HAP-1 (cell line): ENCODE results near the gene CFAP91.

Source experiments
- DNase-seq, 2 experiments: peaks; one replicate each; pipeline ENCODE4 v3.0.0-alpha.2; 2016 to 2020; ENCODE audit warnings: low spot score in 2 of 2
- H3K27me3 ChIP-seq: fragments of 250-450 bp; sonication (Bioruptor Pico); 2 replicates; pipeline ENCODE4 v1.5.1; 2020; ENCODE audit warnings: low read depth, mild to moderate bottlenecking, moderate library complexity
- H3K36me3 ChIP-seq: fragments of 250-450 bp; sonication (Bioruptor Pico); replicated peaks from 2 replicates; pipeline ENCODE4 v1.5.1; 2020; ENCODE audit warnings: mild to moderate bottlenecking
- H3K4me1 ChIP-seq: fragments of 250-450 bp; sonication (Bioruptor Pico); 2 replicates; pipeline ENCODE4 v1.5.1; 2020; ENCODE audit warnings: mild to moderate bottlenecking
- H3K4me3 ChIP-seq: fragments of 250-450 bp; sonication (Bioruptor Pico); 2 replicates; pipeline ENCODE4 v1.5.1; 2020; ENCODE audit warnings: mild to moderate bottlenecking, moderate library complexity
- H3K9me3 ChIP-seq: fragments of 250-450 bp; sonication (Bioruptor Pico); 2 replicates; pipeline ENCODE4 v1.5.1; 2020; ENCODE audit warnings: mild to moderate bottlenecking, moderate library complexity
- in situ Hi-C: fragments of 300-500 bp; cut with MboI; formaldehyde crosslinking; loops from 3 replicates; pipeline ENCODE4 v1.14.3; 2020; ENCODE audit warnings: low sequenced_read_pairs, inconsistent platforms, mixed read lengths

CFAP91 gene

GRCh38 chr3:119702530-119703527 lies at the start of gene CFAP91:
Gene CFAP91 (plus strand): TSS chr3:119703022. CDS start chr3:119703099, 77 bp downstream.
- Histone ChIP-seq H3K9me3 (no peaks in the 10 kb centered on the region), H3K27me3 (no peaks in the 10 kb centered on the region), H3K4me1 (no peaks in the 10 kb centered on the region), H3K36me3 (no peaks in the 10 kb centered on the region), H3K4me3 (no peak within 1 kb of the TSS)
- peak in 1 of 2 experiments; percentile 21 for DNase-seq
- in situ Hi-C loops, result no loop called here

- Histone ChIP-seq H3K27me3 (no peaks in the 10 kb centered on the region), H3K4me1 (no peaks in the 10 kb centered on the region), H3K9me3 (no peaks in the 10 kb centered on the region), H3K4me3 (no peak overlapping the region), H3K36me3 (no peaks in the 10 kb centered on the region)
- no peak for DNase-seq
- in situ Hi-C loops, result no loop called here
Observed at GRCh38 chr3:119653876-119654275, 48.9 kb upstream of the CFAP91 start.

GRCh38 chr3:119657887-119658702 lies 44.7 kb upstream of the CFAP91 start:
- Histone ChIP-seq H3K9me3 (no peaks in the 10 kb centered on the region), H3K36me3 (no peaks in the 10 kb centered on the region), H3K4me3 (no peak overlapping the region), H3K4me1 (no peaks in the 10 kb centered on the region), H3K27me3 (no peaks in the 10 kb centered on the region)
- in situ Hi-C loops, result no loop called here
- DNase-seq, result no peak

- in situ Hi-C loops, result no loop called here
- Histone ChIP-seq H3K27me3 (no peaks in the 10 kb centered on the region), H3K4me3 (no peak overlapping the region), H3K4me1 (no peaks in the 10 kb centered on the region), H3K9me3 (no peaks in the 10 kb centered on the region), H3K36me3 (no peaks in the 10 kb centered on the region)
- no peak for DNase-seq
Observed at GRCh38 chr3:119658994-119659393, 43.8 kb upstream of the CFAP91 start.

- Histone ChIP-seq H3K9me3 (no peaks in the 10 kb centered on the region), H3K36me3 (no peaks in the 10 kb centered on the region), H3K4me1 (no peaks in the 10 kb centered on the region), H3K27me3 (no peaks in the 10 kb centered on the region), H3K4me3 (no peak overlapping the region)
- no peak for DNase-seq
- in situ Hi-C loops, result no loop called here
Observed at GRCh38 chr3:119659606-119660291, 43.1 kb upstream of the CFAP91 start.

- in situ Hi-C loops, result no loop called here
- no peak within 1 kb of the TSS for H3K4me3 ChIP-seq
- no peak for DNase-seq
- no peaks in the 10 kb centered on the region for H3K9me3 ChIP-seq
- no peaks in the 10 kb centered on the region for H3K4me1 ChIP-seq
- no peaks in the 10 kb centered on the region for H3K27me3 ChIP-seq
- no peaks in the 10 kb centered on the region for H3K36me3 ChIP-seq
Observed at GRCh38 chr3:119660474-119661440, 42.1 kb upstream of the CFAP91 start, which contains the start of gene POPDC2. Gene POPDC2 (minus strand): TSS chr3:119660589. CDS start chr3:119660423, 166 bp downstream.

- Histone ChIP-seq H3K27me3 (no peaks in the 10 kb centered on the region), H3K4me3 (no peak overlapping the region), H3K4me1 (no peaks in the 10 kb centered on the region), H3K36me3 (no peaks in the 10 kb centered on the region), H3K9me3 (no peaks in the 10 kb centered on the region)
- in situ Hi-C loops, result no loop called here
- no peak for DNase-seq
Observed at GRCh38 chr3:119662604-119663373, 40.0 kb upstream of the CFAP91 start.

- DNase-seq, result no peak
- in situ Hi-C loops, result no loop called here
- H3K4me3 ChIP-seq, result no peak overlapping the region
- H3K9me3 ChIP-seq, result no peaks in the 10 kb centered on the region
- H3K4me1 ChIP-seq, result no peaks in the 10 kb centered on the region
- no peaks in the 10 kb centered on the region for H3K27me3 ChIP-seq
- no peaks in the 10 kb centered on the region; the same call in 1 of the 2 replicates for H3K36me3 ChIP-seq
Observed at GRCh38 chr3:119663885-119664284, 38.9 kb upstream of the CFAP91 start.

- Histone ChIP-seq H3K4me1 (peaks cover 3% of the 10 kb centered on the region), H3K4me3 (no peak overlapping the region), H3K36me3 (peaks cover 2% of the 10 kb centered on the region), H3K27me3 (no peaks in the 10 kb centered on the region), H3K9me3 (no peaks in the 10 kb centered on the region)
- in situ Hi-C loops, result no loop called here
- DNase-seq, result no peak
Observed at GRCh38 chr3:119664370-119664769, 38.5 kb upstream of the CFAP91 start.

- Histone ChIP-seq H3K4me3 (no peak overlapping the region), H3K27me3 (no peaks in the 10 kb centered on the region), H3K4me1 (peaks cover 8% of the 10 kb centered on the region), H3K36me3 (peaks cover 5% of the 10 kb centered on the region), H3K9me3 (no peaks in the 10 kb centered on the region)
- in situ Hi-C loops, result no loop called here
- DNase-seq, result no peak
Observed at GRCh38 chr3:119664850-119665379, 37.9 kb upstream of the CFAP91 start.

- Histone ChIP-seq H3K4me3 (no peak overlapping the region), H3K9me3 (no peaks in the 10 kb centered on the region), H3K4me1 (peaks cover 18% of the 10 kb centered on the region), H3K27me3 (no peaks in the 10 kb centered on the region), H3K36me3 (peaks cover 5% of the 10 kb centered on the region)
- in situ Hi-C loops, result no loop called here
- DNase-seq, result no peak
Observed at GRCh38 chr3:119665954-119666559, 36.8 kb upstream of the CFAP91 start.
